COLO668 (cell line): ENCODE measurements around the gene MTFP1.
"Not testable (repeated sequence)": the region's sequence is repeated elsewhere in the genome, so short reads cannot be mapped to it uniquely, and the experiment has no call there.

Experiments
- DNase-seq: peaks from one replicate; lab custom pipeline; 2025; ENCODE audit not compliant: unreplicated experiment; lab: John Stamatoyannopoulos, UW

Gene MTFP1

GRCh38 chr22:30402028-30402765 lies 23.4 kb upstream of the MTFP1 start:
- no peak for DNase-seq

DNA sequence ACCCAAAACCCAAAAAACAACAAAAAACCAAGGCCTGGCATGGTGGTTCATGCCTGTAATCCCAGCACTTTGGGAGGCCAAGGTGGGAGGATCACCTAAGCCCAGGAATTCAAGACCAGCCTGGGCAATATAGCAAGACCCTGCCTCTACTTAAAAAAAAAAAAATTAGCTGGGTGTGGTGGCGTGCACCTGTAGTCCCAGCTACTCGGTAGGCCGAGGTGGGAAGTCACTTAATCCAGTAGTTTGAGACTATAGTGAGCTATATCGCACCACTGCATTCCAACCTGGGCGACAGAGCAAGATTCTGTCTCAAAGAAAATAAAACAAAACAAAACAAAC lies 22.8 kb upstream of the MTFP1 start:
- DNase-seq, result not testable (repeated sequence)

- no peak for DNase-seq
These were observed 21.3 kb upstream of the MTFP1 start for GRCh38 chr22:30404307-30404706.

DNA sequence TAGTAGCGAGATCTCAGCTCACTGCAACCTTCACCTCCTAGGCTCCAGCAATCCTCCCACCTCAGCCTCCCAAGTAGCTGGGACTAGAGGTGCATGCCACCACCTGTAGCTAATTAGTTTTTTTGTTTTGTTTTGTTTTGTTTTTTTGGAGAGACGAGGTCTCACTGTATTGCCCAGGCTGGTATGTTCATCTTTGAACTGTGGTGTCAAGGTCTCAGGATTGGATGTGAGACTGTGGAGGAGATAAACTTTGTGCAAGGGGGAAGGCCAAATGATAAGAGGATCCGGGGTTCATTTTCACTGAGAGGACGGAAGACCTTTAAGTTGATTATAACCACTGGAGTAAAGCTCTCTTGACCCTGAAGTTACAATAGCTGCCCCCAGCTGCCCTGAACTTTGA lies 19.8 kb upstream of the MTFP1 start:
- DNase-seq, result no peak

- DNase-seq, result no peak
These were observed 19.2 kb upstream of the MTFP1 start for GRCh38 chr22:30406400-30406799.

GRCh38 chr22:30408388-30409102 lies 17.0 kb upstream of the MTFP1 start:
- DNase-seq, result no peak

GRCh38 chr22:30411780-30412179 lies 13.8 kb upstream of the MTFP1 start:
- DNase-seq, result no peak

DNA sequence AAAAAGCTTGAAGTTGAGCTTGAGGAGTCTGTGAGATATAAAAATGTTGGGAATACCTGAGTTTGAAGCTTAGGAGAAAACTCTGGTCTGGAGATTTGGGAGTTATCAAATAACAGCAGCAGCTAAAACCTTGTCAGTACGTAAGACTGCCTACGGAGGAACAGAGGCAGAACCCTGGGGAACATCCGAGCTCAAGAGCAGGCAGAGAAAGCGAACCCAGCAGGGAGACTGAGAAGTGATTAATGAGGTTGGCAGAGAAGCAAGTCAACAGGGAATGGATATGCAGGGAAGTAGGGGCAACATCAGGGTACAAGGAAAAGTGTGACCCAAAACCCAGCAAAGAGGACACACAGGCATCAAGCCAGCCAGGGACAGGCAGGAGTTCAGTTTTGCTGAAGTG lies 12.6 kb upstream of the MTFP1 start:
- DNase-seq, result no peak

- no peak for DNase-seq
These were observed 11.6 kb upstream of the MTFP1 start for GRCh38 chr22:30413745-30414524.

DNA sequence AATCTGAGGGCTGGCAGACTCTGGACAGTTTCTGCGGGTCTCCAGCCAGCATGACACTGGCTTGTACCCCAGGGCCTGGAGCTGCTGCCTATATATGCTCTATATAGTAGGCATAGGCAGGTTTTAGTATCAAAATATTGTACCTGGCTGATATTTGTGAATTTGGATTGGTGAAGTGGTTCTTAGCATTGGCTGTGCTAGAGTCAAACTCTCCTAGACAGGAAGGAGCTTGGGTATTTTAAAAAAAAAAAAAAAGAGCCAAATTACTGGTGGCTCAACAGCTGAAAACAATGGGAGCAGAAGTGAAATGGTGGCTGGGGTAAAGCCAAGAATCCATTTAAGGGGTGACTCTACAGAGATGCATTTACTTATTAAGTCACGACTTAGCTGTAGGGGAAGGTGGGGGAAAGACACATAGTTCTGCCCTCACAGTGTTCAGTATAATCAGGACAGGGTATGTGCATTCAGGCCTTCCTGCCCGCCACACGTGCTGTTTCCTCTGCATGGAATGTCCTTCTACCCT lies 11.0 kb upstream of the MTFP1 start:
- DNase-seq, result no peak

GRCh38 chr22:30416403-30416802 lies 9.2 kb upstream of the MTFP1 start:
- no peak for DNase-seq

DNA sequence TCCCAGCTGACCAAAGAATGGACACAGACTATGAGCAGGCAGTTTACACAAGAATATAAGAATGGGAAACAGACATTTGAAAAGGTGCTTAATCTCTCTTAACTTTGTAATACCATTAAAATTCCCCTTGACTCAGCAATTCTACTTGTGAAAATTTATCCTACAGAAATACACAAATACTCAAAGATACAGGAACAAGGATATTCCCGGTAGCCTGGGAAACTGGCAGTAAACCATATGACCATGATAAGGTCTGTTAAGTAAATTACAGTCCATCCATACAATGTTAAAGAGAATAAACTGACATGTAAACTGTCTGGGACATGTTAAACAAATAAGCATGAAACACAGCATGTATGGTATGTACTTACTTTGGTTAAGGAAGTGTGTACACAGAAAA lies 8.7 kb upstream of the MTFP1 start:
- DNase-seq, result no peak

DNA sequence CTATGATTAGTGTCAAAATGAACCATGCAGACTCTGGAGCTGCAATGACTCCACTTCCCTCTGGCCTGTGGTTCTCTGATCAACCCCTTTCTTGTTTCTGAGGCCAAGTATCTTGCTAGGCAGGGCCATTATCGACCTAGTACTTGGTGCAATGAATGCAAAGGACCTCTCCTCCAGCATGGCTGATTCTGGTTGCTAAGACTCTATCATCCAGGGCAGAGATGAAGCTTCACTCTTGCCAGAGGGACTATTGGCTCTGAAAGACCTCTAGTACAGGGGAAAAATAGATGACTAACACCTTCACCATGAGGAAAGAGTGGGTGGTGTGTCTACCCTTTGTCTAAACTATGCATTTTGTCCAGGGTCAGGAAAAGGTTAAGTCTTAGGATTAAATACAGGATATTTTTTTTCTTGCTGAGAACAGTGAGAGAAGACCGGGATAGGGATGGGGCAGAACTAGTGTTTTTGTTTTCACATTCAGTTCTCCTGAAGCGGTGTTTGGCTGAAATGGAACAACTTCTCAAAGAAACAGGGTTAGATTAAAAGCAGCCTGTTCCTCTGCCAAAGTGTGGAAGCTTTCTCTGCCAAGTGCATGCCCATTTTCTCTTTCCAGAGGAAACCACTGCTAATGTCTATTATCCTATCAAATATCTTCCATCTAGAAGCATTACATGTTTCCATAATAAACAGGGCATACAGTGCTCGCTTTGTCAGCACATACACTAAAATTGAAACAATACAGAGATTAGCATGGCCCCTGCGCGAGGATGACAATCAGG lies 5.0 kb upstream of the MTFP1 start:
- no peak for DNase-seq

- no peak for DNase-seq
These were observed 3.7 kb upstream of the MTFP1 start for GRCh38 chr22:30421695-30422480.

- DNase-seq, result peak; percentile 68
These were observed 2.9 kb upstream of the MTFP1 start for GRCh38 chr22:30422481-30423300.

DNA sequence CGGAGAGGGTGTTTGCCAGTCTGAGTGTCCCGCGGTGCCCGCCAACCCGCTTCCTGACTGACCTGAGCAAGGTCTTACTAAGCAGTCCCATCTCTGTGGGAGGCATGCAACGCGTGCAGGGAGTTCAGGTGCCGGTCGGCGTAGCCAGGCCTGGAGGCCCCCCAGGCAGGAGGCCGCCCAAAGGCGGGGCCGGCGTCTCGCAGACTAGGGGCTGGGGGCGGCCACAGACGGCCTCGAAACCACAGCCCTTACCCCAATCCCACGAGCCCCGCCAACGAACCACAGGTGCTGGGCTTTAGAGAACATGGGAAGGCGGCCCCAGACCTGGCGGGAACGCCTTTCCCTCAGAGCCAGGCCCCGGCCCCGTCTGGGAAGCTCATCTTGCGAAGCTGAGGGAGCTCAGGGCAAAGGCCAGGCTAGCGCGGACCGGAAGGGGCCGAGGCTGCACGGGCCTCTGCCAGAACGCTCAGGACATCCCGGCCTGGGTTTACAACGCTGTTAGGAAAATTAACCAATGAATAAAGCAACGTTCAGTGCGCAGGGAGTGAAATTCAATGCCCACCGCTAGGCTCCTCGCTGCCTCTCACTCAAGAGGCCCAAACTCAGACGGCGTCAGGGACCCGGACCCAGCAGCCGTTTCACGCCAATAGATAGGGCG lies 2.1 kb upstream of the MTFP1 start:
- peak; percentile 82 for DNase-seq

DNA sequence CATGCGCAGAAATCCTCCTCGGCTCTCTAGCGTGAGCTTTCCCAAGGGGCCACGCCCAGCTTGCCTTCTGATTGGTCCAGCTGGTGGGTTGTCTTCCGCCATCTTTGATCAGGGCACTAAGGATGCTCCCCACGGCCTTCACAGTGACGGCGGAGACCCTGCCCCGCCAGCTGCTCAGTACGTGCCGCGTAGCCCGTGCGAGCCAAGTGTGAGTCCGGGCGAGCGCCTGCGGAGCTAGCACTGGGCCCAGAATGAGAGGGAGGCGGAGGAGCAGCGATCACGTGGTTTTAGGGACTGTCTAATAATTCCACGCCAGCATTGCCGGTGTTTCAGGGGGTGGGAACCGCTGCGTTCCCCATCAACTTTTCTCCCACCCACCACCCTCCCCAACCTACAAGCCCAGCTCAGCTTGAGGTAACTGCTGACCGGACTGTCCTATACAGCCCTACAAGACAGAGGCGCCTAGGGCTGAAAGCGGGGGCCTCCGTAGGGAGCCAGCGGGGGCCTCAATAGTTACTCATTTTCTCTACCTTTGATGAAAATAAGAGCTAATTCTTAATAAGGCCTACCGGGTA lies 1.5 kb upstream of the MTFP1 start:
- peak; percentile 99 for DNase-seq

GRCh38 chr22:30424534-30425326 lies 838 bp upstream of the MTFP1 start:
- DNase-seq, result peak; percentile 27
